ENCODE results near the gene COLEC12.

COLEC12 gene

GRCh38 chr18:460791-461190 lies 39.7 kb downstream of the COLEC12 start:
- peaks cover 63% of the 10 kb centered on the region for H3K4me1 Mint-ChIP-seq
- H3K9me3 Mint-ChIP-seq = no peaks in the 10 kb centered on the region
- H3K27me3 Mint-ChIP-seq (ENCODE audit: low read depth) = peaks cover 9% of the 10 kb centered on the region
- peak overlapping the region in 1 of 3 experiments; percentile 18 for H3K4me3 Mint-ChIP-seq
- no peak for TF ChIP-seq CTCF (IDR thresholded peaks at IDR 0.05; ENCODE audit: unreplicated experiment in 3 of 3)
- H3K36me3 Mint-ChIP-seq (ENCODE audit: low read depth) = no peaks in the 10 kb centered on the region
- peak overlapping the region; percentile 48 to 78 (median 72) for H3K27ac Mint-ChIP-seq

- TF ChIP-seq CTCF (IDR thresholded peaks at IDR 0.05; ENCODE audit: unreplicated experiment in 3 of 3) = peak in 1 of 3 experiments; percentile 19
- H3K4me1 Mint-ChIP-seq = peaks cover 65% of the 10 kb centered on the region
- H3K9me3 Mint-ChIP-seq = no peaks in the 10 kb centered on the region
- H3K36me3 Mint-ChIP-seq (ENCODE audit: low read depth) = no peaks in the 10 kb centered on the region
- peaks cover 9% of the 10 kb centered on the region for H3K27me3 Mint-ChIP-seq (ENCODE audit: low read depth)
- peak overlapping the region in 2 of 3 experiments; percentile 14 to 18 for H3K4me3 Mint-ChIP-seq
- H3K27ac Mint-ChIP-seq = peak overlapping the region; percentile 48 to 78 (median 72)
These were observed 40.5 kb downstream of the COLEC12 start for GRCh38 chr18:459814-460593.

DNA sequence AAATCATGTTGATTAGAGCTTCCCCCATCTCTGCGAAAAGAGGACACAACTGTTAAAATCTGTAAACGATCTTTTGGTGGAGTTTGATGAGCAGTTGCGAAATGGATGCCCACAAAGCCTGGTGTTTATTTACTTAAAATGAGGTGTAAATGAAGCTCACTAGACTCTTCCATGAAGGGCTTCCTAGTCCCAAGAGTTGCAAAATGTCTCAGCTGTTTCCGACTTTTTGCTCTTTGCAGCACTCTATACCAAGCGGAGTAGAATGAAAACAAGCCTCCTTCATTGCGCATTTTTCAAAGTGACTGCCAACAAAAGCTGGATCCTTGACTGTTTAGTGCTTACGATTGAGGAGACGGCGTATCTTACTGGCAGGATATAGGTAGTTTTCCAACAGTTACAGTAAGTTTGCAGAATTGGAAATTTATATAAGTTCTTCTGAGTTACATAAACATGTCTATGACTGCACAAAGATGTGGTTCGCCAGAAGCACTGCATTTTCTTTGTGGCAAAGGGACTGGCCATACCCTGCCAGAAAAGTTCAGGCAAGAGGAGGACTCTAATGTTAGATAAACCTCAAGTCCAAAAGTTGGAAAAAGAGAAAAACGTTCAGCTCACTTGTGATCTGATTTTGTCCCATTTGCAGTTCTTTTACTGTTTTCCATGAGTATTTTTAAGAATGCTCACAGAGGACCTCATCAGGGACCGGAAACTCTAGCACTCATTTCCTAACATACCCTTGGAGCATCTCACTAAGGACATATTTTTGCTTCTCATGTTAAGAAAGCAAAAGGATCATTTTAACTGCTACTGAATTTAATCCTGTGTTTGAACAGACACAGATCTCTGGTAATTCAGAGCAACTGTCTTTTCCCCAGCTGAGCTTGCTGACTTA lies 42.7 kb downstream of the COLEC12 start:
- peaks cover 10% of the 10 kb centered on the region for H3K36me3 Mint-ChIP-seq (ENCODE audit: low read depth)
- no peak for TF ChIP-seq CTCF (IDR thresholded peaks at IDR 0.05; ENCODE audit: unreplicated experiment in 3 of 3)
- peaks cover 8% of the 10 kb centered on the region for H3K27me3 Mint-ChIP-seq (ENCODE audit: low read depth)
- peak overlapping the region; percentile 14 to 83 (median 54) for H3K4me3 Mint-ChIP-seq
- H3K27ac Mint-ChIP-seq = peak overlapping the region; percentile 97 to 99 (median 98)
- peaks cover 49% of the 10 kb centered on the region for H3K4me1 Mint-ChIP-seq
- peaks cover 7% of the 10 kb centered on the region for H3K9me3 Mint-ChIP-seq

GRCh38 chr18:457140-457519 lies 43.4 kb downstream of the COLEC12 start:
- Mint-ChIP-seq H3K36me3 (ENCODE audit: low read depth) (peaks cover 16% of the 10 kb centered on the region), H3K4me3 (peak overlapping the region; percentile 14 to 83 (median 54)), H3K4me1 (peaks cover 43% of the 10 kb centered on the region), H3K27ac (peak overlapping the region; percentile 97 to 99 (median 98)), H3K27me3 (ENCODE audit: low read depth) (peaks cover 8% of the 10 kb centered on the region), H3K9me3 (peaks cover 13% of the 10 kb centered on the region)
- TF ChIP-seq CTCF (IDR thresholded peaks at IDR 0.05; ENCODE audit: unreplicated experiment in 3 of 3) = no peak

- H3K27me3 Mint-ChIP-seq (ENCODE audit: low read depth) = peaks cover 8% of the 10 kb centered on the region
- TF ChIP-seq CTCF (IDR thresholded peaks at IDR 0.05; ENCODE audit: unreplicated experiment in 3 of 3) = no peak
- H3K27ac Mint-ChIP-seq = peak overlapping the region; percentile 97 to 99 (median 98)
- peak overlapping the region; percentile 56 to 83 (median 60) for H3K4me3 Mint-ChIP-seq
- peaks cover 43% of the 10 kb centered on the region for H3K4me1 Mint-ChIP-seq
- H3K9me3 Mint-ChIP-seq = peaks cover 18% of the 10 kb centered on the region
- peaks cover 22% of the 10 kb centered on the region for H3K36me3 Mint-ChIP-seq (ENCODE audit: low read depth)
These were observed 44.0 kb downstream of the COLEC12 start for GRCh38 chr18:456361-457139.

Measured in nephron (organoid).